Keratinocyte (primary cell): ENCODE measurements around the gene SLC4A2.

Experiments used
- EZH2 ChIP-seq: IDR thresholded peaks from one replicate; pipeline ENCODE4 v1.6.1; 2012; ENCODE audit warnings: inconsistent platforms, mild to moderate bottlenecking, low read length, moderate library complexity
- TF ChIP-seq, protein P1 (sequence below), 3 experiments: IDR thresholded peaks in 1 of 3; conservative IDR thresholded peaks in 1 of 3; optimal IDR thresholded peaks in 1 of 3; 2 replicates in 2 of 3; 3 replicates in 1 of 3; pipeline versions ENCODE3 to v1.5.1; 2011; ENCODE audit warnings: low read length in 3 of 3, mild to moderate bottlenecking in 3 of 3, moderate library complexity in 2 of 3, control low read depth in 1 of 3, inconsistent platforms in 1 of 3; ENCODE audit not compliant: insufficient read depth in 2 of 3; ENCODE audit errors: extremely low read depth in 1 of 3

DNA sequence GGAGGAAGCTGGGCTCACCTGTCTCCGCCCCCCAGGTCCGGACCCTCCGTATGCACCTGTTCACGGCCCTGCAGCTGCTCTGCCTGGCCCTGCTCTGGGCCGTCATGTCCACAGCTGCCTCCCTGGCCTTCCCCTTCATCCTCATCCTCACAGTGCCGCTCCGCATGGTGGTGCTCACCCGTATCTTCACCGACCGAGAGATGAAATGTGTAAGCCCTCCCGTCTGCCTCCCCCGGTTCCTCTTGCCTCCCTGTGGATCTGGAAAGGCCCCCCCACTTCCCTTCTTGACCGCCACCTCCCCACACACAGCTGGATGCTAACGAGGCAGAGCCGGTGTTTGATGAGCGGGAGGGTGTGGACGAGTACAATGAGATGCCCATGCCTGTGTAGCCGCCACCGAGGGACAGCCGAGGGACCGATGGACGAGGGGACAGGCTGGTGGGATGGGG, 16.6 kb downstream of the SLC4A2 start:
- TF ChIP-seq, protein P1, sequence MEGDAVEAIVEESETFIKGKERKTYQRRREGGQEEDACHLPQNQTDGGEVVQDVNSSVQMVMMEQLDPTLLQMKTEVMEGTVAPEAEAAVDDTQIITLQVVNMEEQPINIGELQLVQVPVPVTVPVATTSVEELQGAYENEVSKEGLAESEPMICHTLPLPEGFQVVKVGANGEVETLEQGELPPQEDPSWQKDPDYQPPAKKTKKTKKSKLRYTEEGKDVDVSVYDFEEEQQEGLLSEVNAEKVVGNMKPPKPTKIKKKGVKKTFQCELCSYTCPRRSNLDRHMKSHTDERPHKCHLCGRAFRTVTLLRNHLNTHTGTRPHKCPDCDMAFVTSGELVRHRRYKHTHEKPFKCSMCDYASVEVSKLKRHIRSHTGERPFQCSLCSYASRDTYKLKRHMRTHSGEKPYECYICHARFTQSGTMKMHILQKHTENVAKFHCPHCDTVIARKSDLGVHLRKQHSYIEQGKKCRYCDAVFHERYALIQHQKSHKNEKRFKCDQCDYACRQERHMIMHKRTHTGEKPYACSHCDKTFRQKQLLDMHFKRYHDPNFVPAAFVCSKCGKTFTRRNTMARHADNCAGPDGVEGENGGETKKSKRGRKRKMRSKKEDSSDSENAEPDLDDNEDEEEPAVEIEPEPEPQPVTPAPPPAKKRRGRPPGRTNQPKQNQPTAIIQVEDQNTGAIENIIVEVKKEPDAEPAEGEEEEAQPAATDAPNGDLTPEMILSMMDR (optimal IDR thresholded peaks at IDR 0.05 in 1 of 3, IDR thresholded peaks at IDR 0.05 in 1 of 3, conservative IDR thresholded peaks at IDR 0.05 in 1 of 3; ENCODE audit: extremely low read depth in 1 of 3, insufficient read depth in 2 of 3, low read length in 3 of 3) = no peak
- TF ChIP-seq EZH2 = no peak
